Lung microvascular endothelial cell (primary cell): ENCODE measurements around the gene TPSB2. TPM values are rescaled to one million over a fixed set of nuclear protein-coding genes. Genes with fewer than 3 reads are reported as not detected.
A peak's percentile ranks its signal among the peaks of the same experiment; 100 is the strongest.
"Not testable (repeated sequence)": the region's sequence is repeated elsewhere in the genome, so short reads cannot be mapped to it uniquely, and the experiment has no call there.

Experiments
- DNase-seq, 2 donors: peaks; one replicate each; pipeline versions ENCODE4 v3.0.0 to v3.0.0-alpha.2; 2010; ENCODE audit warnings: low read depth in 2 of 2
- total RNA-seq: library from RNA; depleted of rRNA; stranded (reverse); fragments of >200 nt; gene quantifications from 2 replicates; pipeline ENCODE4 v1.2.1, GENCODE V29; 2014

Gene TPSB2
- total RNA-seq, 1 donor from 2014 or later = not detected

- DNase-seq = no peak
Observed at GRCh38 chr16:1200014-1200627, 29.9 kb downstream of the TPSB2 start.

- DNase-seq = no peak
Observed at GRCh38 chr16:1199347-1200013, 30.5 kb downstream of the TPSB2 start.

GRCh38 chr16:1198671-1199346 is 31.2 kb downstream of the TPSB2 start:
- DNase-seq = not testable (repeated sequence)

GRCh38 chr16:1198194-1198593 is 31.8 kb downstream of the TPSB2 start:
- DNase-seq = no peak

- DNase-seq = no peak
Observed at GRCh38 chr16:1197237-1197866, 32.6 kb downstream of the TPSB2 start.

DNA sequence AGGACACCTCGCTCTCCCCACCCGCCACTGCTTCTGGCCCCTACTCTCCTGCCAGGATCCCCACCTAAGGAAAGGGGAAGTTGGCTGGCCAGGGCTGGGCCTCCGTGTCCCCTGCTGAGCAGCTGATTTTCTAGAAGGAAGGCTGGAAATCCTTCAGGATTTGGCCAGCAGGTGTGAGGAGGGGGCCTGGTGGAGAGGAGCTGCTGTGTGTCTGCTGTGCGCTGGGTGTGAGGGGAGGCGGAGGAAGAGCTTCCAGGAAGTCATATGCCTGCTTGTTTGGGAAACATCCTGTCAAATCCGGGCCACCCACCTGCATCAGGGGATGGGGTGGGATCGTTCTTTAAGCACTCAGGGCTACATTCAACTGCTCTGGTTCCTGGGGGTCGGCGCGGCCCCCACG is 33.5 kb downstream of the TPSB2 start:
- DNase-seq = no peak

- no peak for DNase-seq
Observed at GRCh38 chr16:1195393-1195666, 34.7 kb downstream of the TPSB2 start.

- DNase-seq = peak in 1 of 2 donors; percentile 18
Observed at GRCh38 chr16:1194665-1195392, 35.2 kb downstream of the TPSB2 start.

DNA sequence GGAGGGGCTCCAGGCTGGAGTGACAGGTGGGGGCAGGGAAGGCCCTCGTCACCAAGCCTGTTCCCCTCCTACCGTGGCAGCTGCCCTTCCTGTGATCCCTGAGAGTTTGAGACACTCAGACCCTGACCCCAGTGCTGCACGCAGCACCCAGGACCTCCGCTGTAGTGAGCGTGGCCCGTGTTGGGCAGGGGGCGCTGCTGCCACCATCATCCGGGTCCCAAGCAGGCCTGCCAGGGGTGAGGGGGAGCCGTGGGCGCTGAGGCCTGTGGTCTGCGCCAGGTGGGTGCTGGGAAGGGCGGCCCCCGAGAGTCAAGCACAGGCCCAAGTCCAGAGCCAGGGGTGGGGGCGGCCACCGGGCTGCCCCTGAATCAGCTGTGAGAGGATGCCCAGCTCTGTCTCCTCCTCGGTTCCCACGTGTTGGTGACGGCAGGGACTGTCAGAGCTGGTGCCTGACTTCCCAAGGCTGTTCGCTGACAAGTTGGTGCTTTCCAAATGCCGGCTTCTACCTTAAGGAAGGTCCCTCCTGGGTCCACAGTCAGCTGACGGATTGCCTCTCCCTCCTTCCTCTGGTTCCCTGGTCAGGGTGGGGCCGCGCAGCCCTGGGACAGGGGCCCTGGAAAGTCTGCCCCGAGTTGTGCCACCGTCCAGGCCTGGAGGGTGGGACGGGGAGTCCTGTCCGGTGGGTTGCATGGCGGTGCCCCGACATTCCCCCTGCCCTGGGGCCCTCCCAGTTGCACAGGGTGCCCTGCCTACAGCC is 36.0 kb downstream of the TPSB2 start:
- DNase-seq = no peak

- DNase-seq = no peak
Observed at GRCh38 chr16:1193143-1193824, 36.7 kb downstream of the TPSB2 start.

GRCh38 chr16:1192384-1193073 is 37.5 kb downstream of the TPSB2 start:
- DNase-seq = no peak

- DNase-seq = not testable (repeated sequence)
Observed at GRCh38 chr16:1190789-1191188, 39.2 kb downstream of the TPSB2 start.

DNA sequence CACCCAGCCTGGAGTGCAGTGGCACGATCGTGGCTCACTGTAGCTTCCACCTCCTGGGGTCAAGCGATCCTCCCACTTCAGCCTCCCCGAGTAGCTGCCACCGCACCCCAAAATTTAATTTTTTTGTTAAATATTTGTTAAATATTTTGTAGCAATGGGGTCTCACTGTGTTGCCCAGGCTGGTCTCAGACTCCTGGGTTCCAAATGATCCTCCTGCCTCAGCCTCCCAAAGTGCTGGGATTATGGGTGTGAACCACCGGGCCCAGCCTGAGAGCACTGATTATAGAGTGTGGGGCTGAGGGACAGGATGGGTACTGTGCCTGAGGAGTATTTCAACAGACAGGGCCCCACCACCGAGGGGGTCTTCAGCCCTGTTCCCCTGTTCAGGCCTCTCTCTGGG is 40.5 kb downstream of the TPSB2 start:
- DNase-seq = no peak

- peak; percentile 51 to 68 for DNase-seq
Observed at GRCh38 chr16:1188432-1189189, 41.4 kb downstream of the TPSB2 start.

- peak in 1 of 2 donors; percentile 15 for DNase-seq
Observed at GRCh38 chr16:1185460-1186207, 44.4 kb downstream of the TPSB2 start.

DNA sequence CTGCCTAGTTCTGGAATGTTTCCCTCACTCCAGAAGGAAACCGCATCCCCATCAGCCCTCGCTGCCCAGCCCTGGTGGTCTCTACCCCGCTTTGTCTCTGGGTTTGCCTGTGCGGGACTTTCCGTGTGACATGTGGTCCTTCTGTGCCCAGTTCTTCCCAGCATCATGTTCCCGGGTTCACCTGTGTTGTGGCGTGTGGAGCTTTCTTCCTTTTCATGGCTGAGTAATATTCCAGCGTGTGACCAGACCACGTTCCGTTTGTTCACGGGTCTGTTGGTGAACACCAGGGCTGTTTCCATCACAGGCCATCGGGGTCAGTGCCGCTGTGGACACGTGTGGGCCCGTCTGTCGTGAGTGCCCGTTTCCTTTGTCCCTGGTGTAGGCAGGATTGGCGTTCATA is 45.0 kb downstream of the TPSB2 start:
- no peak for DNase-seq

- DNase-seq = no peak
Observed at GRCh38 chr16:1184156-1184868, 45.7 kb downstream of the TPSB2 start.
